ENCODE results near the gene MPDZ.

MPDZ gene

DNA sequence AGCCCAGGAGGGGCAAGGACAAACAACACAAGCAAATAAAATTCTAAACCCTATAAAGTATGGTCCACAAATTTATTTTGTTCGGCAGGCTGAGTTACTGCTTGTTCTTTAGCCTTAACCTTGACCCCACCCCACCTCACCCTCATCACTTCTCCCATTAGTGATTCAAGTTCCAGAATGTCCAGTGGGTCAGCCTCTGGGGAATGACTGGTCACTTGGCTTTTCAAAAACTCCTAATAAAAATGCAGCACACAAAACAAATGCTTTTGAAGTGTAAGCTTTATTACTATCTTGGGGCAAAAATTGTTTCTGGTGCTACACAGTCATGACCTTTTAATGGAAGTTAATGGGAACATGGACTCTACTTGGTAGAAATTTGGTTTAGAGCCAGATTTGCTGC, 142.1 kb downstream of the MPDZ start:
- no peak for DNase-seq (ENCODE audit: low read depth)

GRCh38 chr9:13131991-13132390, 147.5 kb downstream of the MPDZ start:
- DNase-seq (ENCODE audit: low read depth), result no peak

DNA sequence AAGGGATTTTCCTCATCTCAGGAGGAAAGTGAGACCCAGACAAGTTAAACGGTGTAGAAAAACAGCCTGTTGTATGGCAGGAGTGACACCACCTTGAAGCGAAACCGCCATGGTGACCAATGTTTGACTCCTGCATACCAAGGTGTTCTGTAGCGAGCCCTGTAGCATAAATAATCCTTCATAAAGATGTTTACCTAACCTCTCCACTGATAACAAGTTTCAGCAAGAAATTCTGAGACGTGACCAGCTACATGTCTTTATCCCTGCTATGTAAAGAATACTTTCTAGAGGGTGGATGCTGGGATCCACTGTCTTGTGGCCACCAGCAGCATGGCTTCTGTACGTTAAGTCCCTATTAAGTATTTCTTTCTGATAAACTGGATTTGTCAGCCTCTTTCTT, 148.1 kb downstream of the MPDZ start:
- DNase-seq (ENCODE audit: low read depth), result no peak

DNA sequence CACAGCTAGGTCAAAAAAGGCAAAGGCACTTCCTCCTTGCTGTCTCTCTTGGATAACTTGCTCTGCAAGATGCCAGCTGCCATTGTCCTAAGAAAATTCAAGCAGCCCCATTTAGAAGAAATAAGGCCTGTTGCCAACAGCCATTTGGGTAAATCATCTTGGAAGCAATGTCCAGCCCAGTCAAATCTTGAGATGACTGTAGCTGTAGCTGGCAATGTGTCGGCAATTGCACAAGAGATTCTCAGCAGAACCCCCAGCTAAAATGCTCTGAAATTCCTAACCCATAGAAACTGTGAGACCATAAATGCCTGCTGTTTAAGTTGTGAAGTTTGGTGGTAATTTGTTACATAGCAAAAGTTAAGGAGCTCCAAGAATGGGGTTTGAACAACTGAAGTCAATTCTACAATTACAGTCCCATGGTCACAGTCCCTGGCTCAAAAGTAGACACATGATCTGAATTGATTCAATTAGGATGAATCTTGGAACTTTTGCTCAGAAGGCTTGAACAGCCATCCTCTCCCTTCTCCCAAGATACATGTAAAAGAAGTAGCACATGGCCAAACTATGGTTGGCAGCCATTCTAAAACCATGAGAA, 151.1 kb downstream of the MPDZ start:
- DNase-seq (ENCODE audit: low read depth), result no peak

DNA sequence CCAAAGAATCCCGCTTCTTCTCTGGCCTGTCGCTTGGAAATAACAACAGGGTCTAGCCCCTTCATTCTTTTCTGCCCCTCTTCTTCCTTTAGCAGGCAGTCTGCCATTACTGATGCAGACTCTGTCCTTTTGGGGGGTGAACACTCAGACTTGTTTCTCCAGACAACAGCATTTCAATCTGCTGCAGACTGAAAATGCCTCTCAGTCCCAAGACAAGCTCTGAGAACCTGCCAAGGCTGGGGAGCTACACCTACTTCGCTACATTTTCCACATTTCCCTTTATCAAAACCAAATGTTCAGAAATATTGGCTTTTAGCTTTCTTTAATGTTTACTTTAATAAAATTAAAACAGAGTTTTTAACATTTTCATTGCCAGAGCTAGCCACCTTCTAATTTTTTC, 152.4 kb downstream of the MPDZ start:
- no peak for DNase-seq (ENCODE audit: low read depth)

GRCh38 chr9:13125261-13125660, 154.2 kb downstream of the MPDZ start:
- peak; percentile 22 for DNase-seq (ENCODE audit: low read depth)

DNA sequence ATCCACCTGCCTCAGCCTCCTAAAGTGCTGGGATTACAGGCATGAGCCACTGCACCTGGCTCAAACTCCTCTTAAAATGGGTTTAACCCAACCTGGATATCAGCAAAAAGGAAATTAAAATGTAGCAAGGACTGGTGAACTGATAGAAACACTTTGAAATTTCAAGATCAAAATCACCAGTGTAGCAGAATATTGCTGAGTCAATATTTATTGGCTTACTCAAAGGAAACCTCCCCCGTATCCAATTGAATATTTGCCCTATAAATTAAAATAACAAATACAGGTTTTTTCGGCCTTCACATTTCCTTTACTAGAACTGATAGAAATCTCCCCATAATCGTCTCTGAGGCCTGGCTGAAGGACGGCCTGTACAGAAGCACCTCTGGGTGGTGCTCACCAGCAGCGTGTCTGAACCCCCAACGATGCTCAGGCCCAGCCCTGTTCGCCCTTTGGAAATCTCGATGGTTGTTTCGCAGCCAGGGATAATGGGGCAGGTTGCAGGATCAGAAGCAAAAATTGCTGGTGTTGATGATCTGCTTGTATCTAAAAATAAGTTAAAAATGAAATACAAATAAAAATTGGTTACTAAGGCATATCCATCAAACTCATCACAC, 156.6 kb downstream of the MPDZ start:
- DNase-seq (ENCODE audit: low read depth), result no peak

GRCh38 chr9:13118313-13118712, 161.2 kb downstream of the MPDZ start:
- DNase-seq (ENCODE audit: low read depth), result no peak

GRCh38 chr9:13116292-13116691, 163.2 kb downstream of the MPDZ start:
- no peak for DNase-seq (ENCODE audit: low read depth)

DNA sequence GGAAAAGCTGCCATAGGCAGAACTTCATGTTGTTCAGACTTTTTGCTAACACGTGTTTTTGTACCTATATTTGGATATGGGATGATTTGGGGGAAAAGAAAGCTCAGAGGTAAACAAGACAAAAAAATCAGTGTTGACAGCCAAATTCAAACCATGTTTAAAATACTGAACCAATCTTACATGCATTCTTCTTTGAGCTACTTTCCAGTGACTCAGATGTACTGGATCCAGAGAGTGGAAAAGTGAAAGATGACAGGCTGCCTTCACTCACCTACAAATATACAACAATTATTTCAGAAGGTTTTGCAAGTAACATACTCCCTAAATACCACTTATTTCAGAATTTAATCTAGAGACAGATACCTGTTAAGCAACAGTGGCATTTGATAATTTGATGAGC, 165.7 kb downstream of the MPDZ start:
- DNase-seq (ENCODE audit: low read depth), result peak; percentile 22

DNA sequence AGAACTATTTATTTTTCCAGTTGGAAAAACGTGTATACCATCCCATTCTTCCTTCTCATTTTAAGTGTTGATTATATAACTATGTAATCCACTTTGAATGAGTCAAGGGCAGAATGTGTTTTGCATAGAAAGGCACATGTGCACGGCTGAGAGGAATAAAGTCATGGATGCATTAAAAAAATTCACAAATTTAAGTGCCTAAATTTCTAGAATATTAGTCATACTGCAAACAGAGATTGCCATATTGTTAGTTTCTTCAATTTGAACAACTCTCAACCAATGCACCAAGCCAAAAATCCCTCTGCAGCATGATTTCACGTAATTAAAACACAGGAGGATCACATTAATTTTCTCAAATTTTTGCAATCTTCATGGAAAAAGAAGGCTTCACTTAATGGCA, 166.3 kb downstream of the MPDZ start:
- DNase-seq (ENCODE audit: low read depth), result peak; percentile 64

- DNase-seq (ENCODE audit: low read depth), result no peak
Observed at GRCh38 chr9:13111778-13112177, 167.7 kb downstream of the MPDZ start.

DNA sequence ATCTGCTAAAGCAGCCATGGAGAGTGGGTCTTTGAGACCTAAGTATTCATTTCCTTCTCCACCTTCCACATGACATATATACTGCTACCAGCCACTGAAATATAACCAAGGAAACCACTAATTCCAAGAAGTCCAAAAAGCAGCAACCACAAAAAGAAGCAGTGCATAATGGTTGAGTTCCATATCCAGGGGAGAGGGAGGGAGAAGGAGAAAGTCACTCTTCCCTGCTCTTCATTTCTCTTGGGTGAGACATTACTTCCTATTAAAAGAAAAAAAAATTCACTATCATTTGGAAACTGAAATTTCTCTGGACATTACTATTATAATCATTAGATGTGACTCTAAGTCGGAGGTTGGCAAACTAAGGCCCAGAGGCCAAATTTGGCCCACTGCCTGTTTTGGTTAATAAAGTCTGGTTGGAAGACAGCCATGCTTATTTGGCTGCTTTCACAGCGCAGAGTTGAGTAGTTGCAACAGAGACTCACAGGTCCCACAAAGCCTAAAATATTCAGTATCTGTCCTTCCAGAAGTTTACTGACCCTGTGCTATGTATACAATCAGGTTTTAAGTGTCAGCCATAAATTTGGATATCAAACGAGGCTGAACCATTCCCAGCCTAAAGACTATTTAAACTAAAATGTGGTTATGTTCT, 168.6 kb downstream of the MPDZ start:
- DNase-seq (ENCODE audit: low read depth), result no peak

DNA sequence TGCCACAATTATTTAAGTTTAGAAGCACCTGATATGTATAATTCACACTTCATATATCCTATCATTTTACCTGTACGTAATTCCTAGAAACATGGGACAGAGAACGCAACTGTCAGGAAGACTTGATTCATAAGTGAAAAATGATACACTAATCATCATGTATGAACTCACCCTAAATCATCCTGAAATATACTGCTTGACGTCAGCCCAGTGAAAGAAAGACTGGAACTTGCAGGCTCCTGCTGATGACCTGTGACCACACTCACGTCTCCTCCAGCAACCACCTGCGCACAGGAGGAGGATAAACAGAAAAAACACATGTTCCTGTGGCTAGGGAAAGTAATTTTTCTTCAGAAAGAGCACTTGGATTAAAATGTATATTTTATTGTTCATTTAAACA, 169.7 kb downstream of the MPDZ start:
- DNase-seq (ENCODE audit: low read depth), result peak; percentile 13

DNA sequence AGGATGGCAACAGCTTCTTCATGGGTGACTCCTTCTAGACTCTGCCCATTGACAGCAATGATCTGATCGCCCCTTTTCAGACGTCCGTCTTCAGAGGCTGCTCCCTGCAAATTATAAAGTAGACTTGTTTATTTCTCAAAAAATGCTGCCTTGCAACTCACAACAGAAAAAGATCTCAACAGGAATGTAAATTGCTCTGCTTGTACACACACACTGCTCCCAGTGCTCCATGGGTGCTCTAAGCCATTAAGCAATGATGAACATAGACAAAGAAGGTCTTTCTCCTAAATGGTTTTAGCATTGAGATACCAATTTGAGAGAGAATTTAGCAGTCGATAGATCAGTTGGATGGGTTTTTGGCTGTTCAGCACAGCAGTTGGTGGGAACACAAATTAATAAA, 172.5 kb downstream of the MPDZ start:
- no peak for DNase-seq (ENCODE audit: low read depth)

- no peak for DNase-seq (ENCODE audit: low read depth)
Observed at GRCh38 chr9:13100914-13101572, 178.4 kb downstream of the MPDZ start.

DNA sequence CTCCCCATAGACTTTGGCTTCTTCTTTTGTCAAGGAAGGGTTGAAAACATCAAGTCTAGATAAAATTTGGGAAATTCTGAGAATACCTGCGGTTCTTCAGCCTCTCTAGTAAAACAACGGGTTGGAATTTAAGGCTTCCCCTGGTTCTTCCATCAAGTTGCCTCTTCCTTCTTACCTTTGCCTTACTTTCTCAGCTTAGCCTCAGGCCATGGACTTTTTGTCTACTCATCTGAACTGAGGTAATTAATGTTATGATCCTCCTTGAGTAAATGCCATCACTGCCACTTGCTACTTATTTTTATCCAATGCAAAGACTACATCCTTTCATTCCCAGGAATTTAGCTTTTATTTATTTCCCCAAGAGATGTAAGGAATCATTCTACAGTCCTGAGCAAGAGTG, 184.4 kb downstream of the MPDZ start:
- no peak for DNase-seq (ENCODE audit: low read depth)

DNA sequence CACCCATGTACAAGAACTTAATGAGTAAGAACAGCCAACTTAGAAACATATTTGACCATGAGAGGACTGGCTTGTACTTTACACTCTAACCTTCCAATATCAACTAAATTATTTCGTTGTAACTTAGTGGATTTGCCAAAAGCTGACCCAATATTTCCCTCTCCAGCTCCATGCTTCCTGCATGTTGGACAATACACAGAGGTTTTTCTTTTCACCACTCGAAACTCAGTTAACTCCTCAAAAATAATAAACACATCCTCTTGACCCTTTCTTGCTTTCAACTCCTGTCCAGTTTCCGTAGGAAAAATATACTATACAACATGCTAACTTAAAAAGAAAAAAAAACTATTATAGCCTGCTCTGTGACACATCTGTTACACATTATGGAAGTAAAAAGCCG, 188.9 kb downstream of the MPDZ start:
- no peak for DNase-seq (ENCODE audit: low read depth)

DNA sequence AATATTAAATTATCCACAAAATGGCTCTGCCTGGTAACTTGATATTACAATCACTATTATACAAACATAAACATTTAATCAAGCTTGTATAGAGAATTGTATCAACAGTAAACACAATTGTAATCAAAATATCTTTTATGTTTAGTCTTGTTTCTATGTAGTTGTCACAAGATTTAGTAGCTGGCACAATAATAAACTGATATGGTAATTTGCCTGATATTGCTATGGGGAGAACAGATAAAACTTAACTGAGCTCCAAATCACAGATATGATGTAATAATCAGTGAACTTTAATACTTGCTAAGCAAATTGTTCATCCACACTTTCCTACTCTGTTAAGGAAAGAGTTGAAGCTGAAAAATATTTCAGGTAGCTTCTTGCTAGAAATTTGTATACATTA, 189.8 kb downstream of the MPDZ start:
- no peak for DNase-seq (ENCODE audit: low read depth)

DNA sequence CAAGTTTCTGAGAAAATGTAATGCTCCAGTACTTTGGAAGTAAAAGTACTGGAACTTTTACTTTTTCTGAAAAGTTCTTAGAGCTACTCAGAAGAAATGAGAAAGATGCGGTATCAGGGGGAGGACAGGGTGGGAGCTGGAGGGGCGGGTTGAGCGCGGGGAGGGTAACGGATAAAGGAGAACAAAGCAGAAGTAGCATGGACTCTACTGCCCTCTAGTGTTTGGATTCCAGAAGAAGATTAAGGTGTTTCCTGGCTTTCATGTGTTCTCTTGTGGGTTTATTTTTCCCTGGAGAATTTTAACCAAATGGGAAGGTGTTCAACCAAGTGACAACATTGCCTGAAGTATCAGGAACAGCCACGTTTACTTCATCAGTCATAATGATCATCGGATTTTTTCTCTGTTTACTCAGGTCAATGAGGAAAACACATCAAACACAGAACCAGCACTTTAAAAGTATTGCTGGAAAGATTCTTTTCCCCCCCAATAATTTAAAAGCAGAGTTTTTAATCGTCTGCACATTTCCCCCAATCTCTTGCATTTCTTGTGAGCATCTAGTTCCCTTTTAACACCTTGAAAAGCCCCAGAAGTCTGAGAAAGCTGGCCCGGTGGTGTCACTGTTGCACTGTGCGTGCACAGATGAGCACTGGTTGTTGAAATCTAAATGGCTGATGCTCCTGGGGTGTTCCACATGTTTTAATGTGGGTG, 190.6 kb downstream of the MPDZ start:
- peak; percentile 68 for DNase-seq (ENCODE audit: low read depth)

GRCh38 chr9:13083963-13084528, 195.4 kb downstream of the MPDZ start:
- peak; percentile 63 for DNase-seq (ENCODE audit: low read depth)

DNA sequence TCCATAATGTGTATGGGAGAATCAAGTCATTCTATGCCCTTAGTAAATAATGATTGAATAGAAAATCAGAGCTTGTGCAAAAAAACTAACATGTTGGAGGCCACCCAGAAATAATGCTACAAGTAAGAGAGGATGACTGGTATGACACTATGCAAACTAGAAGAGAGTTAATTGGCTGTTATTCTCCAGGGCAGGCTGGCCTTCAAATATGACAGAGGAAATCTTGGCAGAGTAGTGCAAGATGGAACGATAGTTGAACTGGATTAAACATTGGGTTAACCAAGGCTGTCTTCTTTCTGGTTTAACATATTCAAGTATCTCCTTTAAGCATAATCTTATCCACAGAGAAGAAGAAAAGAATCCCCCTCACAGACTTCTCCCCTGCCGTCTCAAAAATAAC, 196.1 kb downstream of the MPDZ start:
- no peak for DNase-seq (ENCODE audit: low read depth)
